ENCODE data around the gene PUS10.

DNA sequence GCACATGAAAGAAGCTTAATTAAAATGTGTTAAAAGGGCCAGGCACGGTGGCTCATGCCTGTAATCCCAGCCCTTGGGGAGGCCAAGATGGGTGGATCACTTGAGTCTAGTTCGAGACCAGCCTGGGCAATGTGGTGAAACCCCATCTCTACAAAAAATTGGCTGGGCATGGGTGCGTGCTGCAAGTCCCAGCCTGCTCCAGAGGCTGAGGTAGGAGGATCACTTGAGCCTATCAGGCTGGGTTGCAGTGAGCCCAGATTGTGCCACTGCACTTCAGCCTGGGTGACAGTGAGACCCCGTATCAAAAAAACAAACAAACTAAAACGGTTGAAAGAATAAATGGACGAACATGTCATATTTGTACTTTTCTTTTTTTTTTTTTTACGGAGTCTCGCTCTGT lies 110.7 kb downstream of the PUS10 start:
- TF ChIP-seq, protein P1, sequence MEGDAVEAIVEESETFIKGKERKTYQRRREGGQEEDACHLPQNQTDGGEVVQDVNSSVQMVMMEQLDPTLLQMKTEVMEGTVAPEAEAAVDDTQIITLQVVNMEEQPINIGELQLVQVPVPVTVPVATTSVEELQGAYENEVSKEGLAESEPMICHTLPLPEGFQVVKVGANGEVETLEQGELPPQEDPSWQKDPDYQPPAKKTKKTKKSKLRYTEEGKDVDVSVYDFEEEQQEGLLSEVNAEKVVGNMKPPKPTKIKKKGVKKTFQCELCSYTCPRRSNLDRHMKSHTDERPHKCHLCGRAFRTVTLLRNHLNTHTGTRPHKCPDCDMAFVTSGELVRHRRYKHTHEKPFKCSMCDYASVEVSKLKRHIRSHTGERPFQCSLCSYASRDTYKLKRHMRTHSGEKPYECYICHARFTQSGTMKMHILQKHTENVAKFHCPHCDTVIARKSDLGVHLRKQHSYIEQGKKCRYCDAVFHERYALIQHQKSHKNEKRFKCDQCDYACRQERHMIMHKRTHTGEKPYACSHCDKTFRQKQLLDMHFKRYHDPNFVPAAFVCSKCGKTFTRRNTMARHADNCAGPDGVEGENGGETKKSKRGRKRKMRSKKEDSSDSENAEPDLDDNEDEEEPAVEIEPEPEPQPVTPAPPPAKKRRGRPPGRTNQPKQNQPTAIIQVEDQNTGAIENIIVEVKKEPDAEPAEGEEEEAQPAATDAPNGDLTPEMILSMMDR (IDR thresholded peaks at IDR 0.05): no peak
- TF ChIP-seq, protein P2, sequence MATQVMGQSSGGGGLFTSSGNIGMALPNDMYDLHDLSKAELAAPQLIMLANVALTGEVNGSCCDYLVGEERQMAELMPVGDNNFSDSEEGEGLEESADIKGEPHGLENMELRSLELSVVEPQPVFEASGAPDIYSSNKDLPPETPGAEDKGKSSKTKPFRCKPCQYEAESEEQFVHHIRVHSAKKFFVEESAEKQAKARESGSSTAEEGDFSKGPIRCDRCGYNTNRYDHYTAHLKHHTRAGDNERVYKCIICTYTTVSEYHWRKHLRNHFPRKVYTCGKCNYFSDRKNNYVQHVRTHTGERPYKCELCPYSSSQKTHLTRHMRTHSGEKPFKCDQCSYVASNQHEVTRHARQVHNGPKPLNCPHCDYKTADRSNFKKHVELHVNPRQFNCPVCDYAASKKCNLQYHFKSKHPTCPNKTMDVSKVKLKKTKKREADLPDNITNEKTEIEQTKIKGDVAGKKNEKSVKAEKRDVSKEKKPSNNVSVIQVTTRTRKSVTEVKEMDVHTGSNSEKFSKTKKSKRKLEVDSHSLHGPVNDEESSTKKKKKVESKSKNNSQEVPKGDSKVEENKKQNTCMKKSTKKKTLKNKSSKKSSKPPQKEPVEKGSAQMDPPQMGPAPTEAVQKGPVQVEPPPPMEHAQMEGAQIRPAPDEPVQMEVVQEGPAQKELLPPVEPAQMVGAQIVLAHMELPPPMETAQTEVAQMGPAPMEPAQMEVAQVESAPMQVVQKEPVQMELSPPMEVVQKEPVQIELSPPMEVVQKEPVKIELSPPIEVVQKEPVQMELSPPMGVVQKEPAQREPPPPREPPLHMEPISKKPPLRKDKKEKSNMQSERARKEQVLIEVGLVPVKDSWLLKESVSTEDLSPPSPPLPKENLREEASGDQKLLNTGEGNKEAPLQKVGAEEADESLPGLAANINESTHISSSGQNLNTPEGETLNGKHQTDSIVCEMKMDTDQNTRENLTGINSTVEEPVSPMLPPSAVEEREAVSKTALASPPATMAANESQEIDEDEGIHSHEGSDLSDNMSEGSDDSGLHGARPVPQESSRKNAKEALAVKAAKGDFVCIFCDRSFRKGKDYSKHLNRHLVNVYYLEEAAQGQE (IDR thresholded peaks at IDR 0.05; ENCODE audit: insufficient read depth in 1 of 2, low read depth in 2 of 2, low read length in 1 of 2): no peak
- TF ChIP-seq POLR2AphosphoS5 (IDR thresholded peaks at IDR 0.05; ENCODE audit: low read depth, low read length) (no peak), SIN3A (IDR thresholded peaks at IDR 0.05; ENCODE audit: borderline replicate concordance, insufficient read depth, low read depth, low read length) (no peak)
